ENCODE results near the gene TYROBP. TPM values are rescaled to one million over a fixed set of nuclear protein-coding genes. Genes with fewer than 3 reads are reported as not detected.
"Not testable (repeated sequence)": the region's sequence is repeated elsewhere in the genome, so short reads cannot be mapped to it uniquely, and the experiment has no call there.

Gene TYROBP
- total RNA-seq, 1 donor from 2014 or later: not detected

- DNase-seq (ENCODE audit: extremely low read depth, low read depth, low spot score): no peak
These were observed 29.0 kb downstream of the TYROBP start for GRCh38 chr19:35879068-35879467.

DNA sequence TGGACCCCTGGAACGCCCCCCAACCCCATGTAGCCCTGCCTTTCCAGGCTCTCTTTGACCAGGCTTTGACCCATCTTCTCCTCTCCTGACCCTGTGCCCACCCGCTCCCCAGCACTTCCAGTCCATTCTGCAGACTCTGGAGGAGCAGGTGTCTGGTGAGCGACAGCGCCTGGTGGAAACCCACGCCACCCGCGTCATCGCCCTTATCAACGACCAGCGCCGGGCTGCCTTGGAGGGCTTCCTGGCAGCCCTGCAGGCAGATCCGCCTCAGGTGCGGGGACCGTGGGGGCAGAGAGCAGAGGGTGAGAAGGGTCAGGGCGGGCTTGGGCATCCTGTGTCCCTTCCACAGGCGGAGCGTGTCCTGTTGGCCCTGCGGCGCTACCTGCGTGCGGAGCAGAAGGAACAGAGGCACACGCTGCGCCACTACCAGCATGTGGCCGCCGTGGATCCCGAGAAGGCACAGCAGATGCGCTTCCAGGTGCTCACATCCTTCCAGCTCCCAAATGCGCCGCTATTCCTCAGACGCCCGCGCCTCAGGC is 33.6 kb downstream of the TYROBP start:
- DNase-seq (ENCODE audit: extremely low read depth, low read depth, low spot score): no peak

- DNase-seq (ENCODE audit: extremely low read depth, low read depth, low spot score): no peak
These were observed 35.9 kb downstream of the TYROBP start for GRCh38 chr19:35872180-35872579.

DNA sequence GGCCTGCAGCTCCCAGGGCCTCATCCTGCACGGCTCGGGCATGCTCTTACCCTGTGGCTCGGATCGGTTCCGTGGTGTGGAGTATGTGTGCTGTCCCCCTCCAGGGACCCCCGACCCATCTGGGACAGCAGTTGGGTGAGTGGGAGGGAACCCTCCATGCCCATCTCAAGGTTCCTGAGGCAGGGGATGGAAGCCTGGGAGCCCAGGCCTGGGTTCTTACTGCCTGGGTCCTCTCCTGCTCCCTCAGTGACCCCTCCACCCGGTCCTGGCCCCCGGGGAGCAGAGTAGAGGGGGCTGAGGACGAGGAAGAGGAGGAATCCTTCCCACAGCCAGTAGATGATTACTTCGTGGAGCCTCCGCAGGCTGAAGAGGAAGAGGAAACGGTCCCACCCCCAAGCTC is 36.5 kb downstream of the TYROBP start:
- DNase-seq (ENCODE audit: extremely low read depth, low read depth, low spot score): no peak

DNA sequence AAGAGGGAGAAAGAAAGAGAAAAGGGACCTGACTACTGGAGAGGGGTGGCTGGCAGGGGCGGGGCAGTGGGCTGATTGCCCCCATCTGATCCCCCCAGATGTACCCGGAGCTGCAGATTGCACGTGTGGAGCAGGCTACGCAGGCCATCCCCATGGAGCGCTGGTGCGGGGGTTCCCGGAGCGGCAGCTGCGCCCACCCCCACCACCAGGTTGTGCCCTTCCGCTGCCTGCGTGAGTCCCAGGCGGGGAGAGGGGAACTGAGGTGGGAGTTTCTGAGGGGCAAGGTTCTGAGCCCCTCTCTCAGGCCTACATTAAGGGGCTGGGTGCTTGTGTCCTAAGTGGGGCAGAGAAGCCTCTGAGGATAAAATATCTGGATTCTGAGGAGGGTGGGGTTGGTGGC is 37.3 kb downstream of the TYROBP start:
- DNase-seq (ENCODE audit: extremely low read depth, low read depth, low spot score): no peak

GRCh38 chr19:35870124-35870736 is 37.9 kb downstream of the TYROBP start:
- DNase-seq (ENCODE audit: extremely low read depth, low read depth, low spot score): not testable (repeated sequence)

- DNase-seq (ENCODE audit: extremely low read depth, low read depth, low spot score): no peak
These were observed 38.6 kb downstream of the TYROBP start for GRCh38 chr19:35869327-35870123.

DNA sequence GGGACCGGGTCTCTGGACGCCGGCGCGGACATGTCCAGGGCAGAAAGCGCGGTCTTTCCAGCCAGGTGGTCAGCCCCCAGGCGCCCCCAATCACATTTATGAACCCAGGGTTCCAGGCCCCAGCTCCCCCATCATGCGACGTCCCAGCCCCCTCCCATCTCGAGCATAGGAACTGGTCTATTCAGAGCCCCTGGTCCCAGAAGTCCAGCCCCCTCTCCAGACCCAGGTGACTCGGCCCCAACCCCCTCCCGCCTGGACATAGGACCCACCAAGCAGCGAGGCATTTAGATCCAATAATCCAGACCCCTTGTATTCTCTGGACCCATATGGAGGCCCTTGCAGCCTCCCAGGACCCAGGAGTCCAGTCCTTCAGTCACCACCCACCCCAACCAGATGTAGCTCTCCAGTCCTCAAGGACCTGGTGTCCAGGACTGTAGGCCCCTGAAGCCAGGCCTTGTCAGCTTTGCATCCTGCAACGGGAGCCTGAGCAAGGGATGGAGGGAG is 39.2 kb downstream of the TYROBP start:
- no peak for DNase-seq (ENCODE audit: extremely low read depth, low read depth, low spot score)

GRCh38 chr19:35868172-35868822 is 39.8 kb downstream of the TYROBP start, which contains the start of gene APLP1:
Gene APLP1, plus strand, starts transcription at chr19:35868574. Its CDS starts 63 bp downstream, at chr19:35868637.
- no peak for DNase-seq (ENCODE audit: extremely low read depth, low read depth, low spot score)

- DNase-seq (ENCODE audit: extremely low read depth, low read depth, low spot score): no peak
These were observed 45.1 kb downstream of the TYROBP start for GRCh38 chr19:35863018-35863417.

GRCh38 chr19:35862528-35862927 is 45.6 kb downstream of the TYROBP start:
- DNase-seq (ENCODE audit: extremely low read depth, low read depth, low spot score): no peak

- DNase-seq (ENCODE audit: extremely low read depth, low read depth, low spot score): no peak
These were observed 46.4 kb downstream of the TYROBP start for GRCh38 chr19:35861640-35862160.

DNA sequence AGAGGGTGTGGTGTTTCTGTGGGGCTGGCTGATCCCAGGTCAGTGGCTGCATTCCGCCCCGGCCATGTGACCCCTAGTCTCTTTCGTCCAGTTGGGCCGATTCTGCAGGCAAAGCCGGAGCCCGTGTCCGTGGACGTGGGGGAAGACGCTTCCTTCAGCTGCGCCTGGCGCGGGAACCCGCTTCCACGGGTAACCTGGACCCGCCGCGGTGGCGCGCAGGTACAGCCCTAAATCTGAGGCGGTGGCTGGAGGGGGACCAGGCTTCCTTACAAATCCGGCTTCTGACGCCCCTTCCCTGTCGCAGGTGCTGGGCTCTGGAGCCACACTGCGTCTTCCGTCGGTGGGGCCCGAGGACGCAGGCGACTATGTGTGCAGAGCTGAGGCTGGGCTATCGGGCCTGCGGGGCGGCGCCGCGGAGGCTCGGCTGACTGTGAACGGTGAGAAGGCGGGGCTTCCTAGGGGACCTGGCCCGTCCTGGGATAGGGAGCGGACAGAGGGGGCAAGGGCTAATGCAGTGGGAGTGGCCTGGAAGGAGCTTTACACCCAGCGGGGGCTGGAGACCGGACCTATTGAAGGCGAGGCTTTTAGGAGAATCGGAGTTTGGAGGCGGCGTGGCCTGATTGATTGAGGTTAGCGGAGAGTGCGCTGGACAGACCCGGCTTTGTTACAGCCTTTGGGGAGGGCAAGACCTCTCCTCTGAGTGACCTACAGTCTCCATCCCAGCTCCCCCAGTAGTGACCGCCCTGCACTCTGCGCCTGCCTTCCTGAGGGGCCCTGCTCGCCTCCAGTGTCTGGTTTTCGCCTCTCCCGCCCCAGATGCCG is 47.1 kb downstream of the TYROBP start:
- no peak for DNase-seq (ENCODE audit: extremely low read depth, low read depth, low spot score)

GRCh38 chr19:35860436-35860817 is 47.7 kb downstream of the TYROBP start:
- no peak for DNase-seq (ENCODE audit: extremely low read depth, low read depth, low spot score)

- no peak for DNase-seq (ENCODE audit: extremely low read depth, low read depth, low spot score)
These were observed 48.7 kb downstream of the TYROBP start for GRCh38 chr19:35859414-35859813.

- no peak for DNase-seq (ENCODE audit: extremely low read depth, low read depth, low spot score)
These were observed 49.8 kb downstream of the TYROBP start for GRCh38 chr19:35858311-35858710.

DNA sequence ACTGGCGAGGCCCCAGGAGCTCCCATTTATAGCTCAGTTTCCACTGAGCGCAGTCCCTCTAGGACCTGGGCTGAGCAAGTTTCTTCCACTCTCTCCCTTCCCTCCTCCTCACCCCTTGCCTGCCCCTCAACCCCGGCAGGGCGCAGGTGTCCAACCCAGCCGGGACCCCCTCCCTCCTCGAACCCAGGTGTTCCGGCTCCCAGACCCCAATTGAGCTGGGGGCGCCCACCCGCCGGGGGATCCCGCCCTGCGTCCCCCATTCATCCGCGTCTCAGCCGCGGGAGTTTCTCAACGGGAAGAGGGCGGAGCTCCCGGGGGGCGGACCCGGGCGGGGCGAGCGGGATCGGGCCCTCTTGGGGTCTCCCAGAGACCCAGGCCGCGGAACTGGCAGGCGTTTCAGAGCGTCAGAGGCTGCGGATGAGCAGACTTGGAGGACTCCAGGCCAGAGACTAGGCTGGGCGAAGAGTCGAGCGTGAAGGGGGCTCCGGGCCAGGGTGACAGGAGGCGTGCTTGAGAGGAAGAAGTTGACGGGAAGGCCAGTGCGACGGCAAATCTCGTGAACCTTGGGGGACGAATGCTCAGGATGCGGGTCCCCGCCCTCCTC is 51.4 kb downstream of the TYROBP start, which contains the start of gene KIRREL2:
Gene KIRREL2, plus strand, starts transcription at position 366 of the 604 bp plus-strand sequence. Its CDS starts 209 bp downstream, at position 575.
- DNase-seq (ENCODE audit: extremely low read depth, low read depth, low spot score): no peak

Measured in glomerular endothelial cell (primary cell).